ENCODE data around the gene GRK5. TPM values are rescaled to one million over a fixed set of nuclear protein-coding genes. Genes with fewer than 3 reads are reported as not detected.
"Not testable (repeated sequence)": the region's sequence is repeated elsewhere in the genome, so short reads cannot be mapped to it uniquely, and the experiment has no call there.

The GRK5 gene
- total RNA-seq, 4 donors from 2014 or later: 10.0 to 61.9 (median 18.1) TPM

GRCh38 chr10:119256030-119256429, 48.7 kb downstream of the GRK5 start:
- no peaks in the 10 kb centered on the region for H3K27me3 ChIP-seq
- H3K27ac ChIP-seq: peak overlapping the region in 2 of 4 donors; percentile 28 to 87
- H3K9me3 ChIP-seq: no peaks in the 10 kb centered on the region
- H3K36me3 ChIP-seq: no peaks in the 10 kb centered on the region
- peaks cover 0 to 28% (median 5%) of the 10 kb centered on the region in 4 donors for H3K4me1 ChIP-seq
- no peak for DNase-seq
- no peak for TF ChIP-seq POLR2A (IDR thresholded peaks at IDR 0.05)
- TF ChIP-seq CTCF (IDR thresholded peaks at IDR 0.05): no peak
- no peak overlapping the region for H3K4me3 ChIP-seq

GRCh38 chr10:119256897-119257296, 49.5 kb downstream of the GRK5 start:
- Histone ChIP-seq H3K27me3 (no peaks in the 10 kb centered on the region), H3K36me3 (no peaks in the 10 kb centered on the region), H3K9me3 (no peaks in the 10 kb centered on the region), H3K4me3 (no peak overlapping the region), H3K4me1 (peaks cover 0 to 27% (median 5%) of the 10 kb centered on the region in 4 donors), H3K27ac (no peak overlapping the region)
- TF ChIP-seq CTCF (IDR thresholded peaks at IDR 0.05): no peak
- DNase-seq: no peak

GRCh38 chr10:119257899-119258419, 50.6 kb downstream of the GRK5 start:
- no peak overlapping the region for H3K4me3 ChIP-seq
- no peak for DNase-seq
- H3K36me3 ChIP-seq: no peaks in the 10 kb centered on the region
- no peaks in the 10 kb centered on the region for H3K9me3 ChIP-seq
- no peak overlapping the region for H3K27ac ChIP-seq
- peaks cover 0 to 17% (median 2%) of the 10 kb centered on the region in 4 donors for H3K4me1 ChIP-seq
- no peak for TF ChIP-seq CTCF (IDR thresholded peaks at IDR 0.05)
- no peak for TF ChIP-seq POLR2A (IDR thresholded peaks at IDR 0.05)
- no peaks in the 10 kb centered on the region for H3K27me3 ChIP-seq

GRCh38 chr10:119259345-119259744, 52.0 kb downstream of the GRK5 start:
- H3K27me3 ChIP-seq: no peaks in the 10 kb centered on the region
- no peak overlapping the region for H3K27ac ChIP-seq
- TF ChIP-seq CTCF (IDR thresholded peaks at IDR 0.05) (no peak), POLR2A (IDR thresholded peaks at IDR 0.05) (no peak)
- no peaks in the 10 kb centered on the region for H3K36me3 ChIP-seq
- H3K4me3 ChIP-seq: no peak overlapping the region
- no peak for DNase-seq
- peaks cover 0 to 7% (median 0%) of the 10 kb centered on the region in 4 donors for H3K4me1 ChIP-seq
- no peaks in the 10 kb centered on the region for H3K9me3 ChIP-seq

GRCh38 chr10:119261016-119261415, 53.6 kb downstream of the GRK5 start:
- not testable (repeated sequence) for H3K27me3 ChIP-seq, DNase-seq

GRCh38 chr10:119263951-119264617, 56.7 kb downstream of the GRK5 start:
- H3K4me3 ChIP-seq: no peak overlapping the region
- H3K27ac ChIP-seq: peak overlapping the region in 2 of 4 donors; percentile 30 to 68
- DNase-seq: no peak

More at GRCh38 chr10:119261016-119261415, 53.6 kb downstream of the GRK5 start:
- not testable (repeated sequence) for H3K4me1 ChIP-seq, H3K27ac ChIP-seq, H3K4me3 ChIP-seq, H3K9me3 ChIP-seq, H3K36me3 ChIP-seq

More at GRCh38 chr10:119263951-119264617, 56.7 kb downstream of the GRK5 start:
- Histone ChIP-seq H3K9me3 (no peaks in the 10 kb centered on the region), H3K27me3 (no peaks in the 10 kb centered on the region), H3K4me1 (peaks cover 0 to 9% (median 2%) of the 10 kb centered on the region in 4 donors), H3K36me3 (no peaks in the 10 kb centered on the region)
- TF ChIP-seq POLR2A (IDR thresholded peaks at IDR 0.05): no peak
- TF ChIP-seq CTCF (IDR thresholded peaks at IDR 0.05): no peak

All from Peyer's patch (tissue), 4 donors.